HG03045 (cell line): Measurements from ENCODE around the gene IFT43.

Source experiments
- ATAC-seq: cut with Tn5 transposase; IDR thresholded peaks from one replicate; pipeline ENCODE4 v1.9.1; 2021; ENCODE audit warnings: mild to moderate bottlenecking, moderate library complexity; ENCODE audit not compliant: unreplicated experiment

Gene IFT43

DNA sequence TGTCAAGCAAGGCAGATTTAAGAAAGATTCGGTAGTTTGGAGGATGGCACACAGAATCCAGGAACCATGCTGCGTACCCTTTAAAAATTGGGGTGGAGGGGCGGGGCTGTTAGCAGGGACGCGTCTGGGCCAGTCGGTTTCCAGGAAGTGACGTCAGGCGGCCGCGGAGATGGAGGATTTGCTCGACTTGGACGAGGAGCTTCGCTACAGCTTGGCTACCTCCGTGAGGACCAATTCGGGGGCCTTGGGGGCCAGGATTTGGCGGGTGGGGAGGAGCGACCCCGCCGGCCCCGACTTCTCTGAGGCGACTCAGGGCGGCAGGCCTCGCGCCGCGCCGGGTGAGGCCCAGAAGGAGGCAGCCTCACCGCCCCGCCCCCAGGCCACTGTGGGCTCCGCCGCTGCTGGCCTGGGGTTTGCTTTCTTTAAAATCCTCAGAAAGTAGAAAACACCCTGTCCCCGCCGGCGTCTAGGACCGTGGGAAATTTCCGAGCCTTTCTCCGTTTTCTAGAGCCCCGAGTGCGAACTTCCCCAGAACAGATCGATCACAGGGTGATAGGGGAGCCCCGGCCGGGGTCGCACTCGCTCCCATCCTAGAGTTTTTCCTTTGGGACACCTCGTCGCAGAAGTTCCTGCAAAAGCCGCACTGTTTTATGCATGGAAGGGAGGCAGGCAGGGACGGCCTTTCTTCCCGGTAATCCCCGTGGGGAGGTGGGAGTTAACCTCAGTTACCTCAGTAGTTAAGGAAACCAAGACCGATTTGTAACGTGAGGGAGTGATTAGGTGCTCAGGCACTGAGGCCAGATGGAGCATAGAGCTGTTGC is at the start of gene IFT43:
IFT43 (plus strand) TSS at position 146 of the 821 bp plus-strand sequence; CDS start at position 170, 24 bp downstream.
- peak; percentile 66 for ATAC-seq

DNA sequence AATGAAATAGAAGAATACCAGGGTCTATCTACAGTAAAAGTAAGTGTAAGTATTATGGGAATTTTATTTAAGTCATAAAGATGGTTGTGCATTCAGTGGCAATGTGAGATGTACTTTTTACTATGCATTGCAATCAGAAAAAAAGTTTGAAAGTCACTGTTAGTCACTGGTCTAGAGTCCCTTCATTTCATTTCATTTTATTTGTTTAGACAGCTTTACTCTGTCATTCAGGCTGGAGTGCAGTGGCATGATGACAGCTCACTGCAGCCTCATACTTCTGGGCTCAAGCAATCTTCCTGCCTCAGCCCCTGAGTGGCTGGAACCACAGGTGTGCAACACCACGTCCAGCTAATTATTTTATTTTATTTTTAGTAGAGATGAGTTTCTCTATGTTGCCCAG is 46.4 kb upstream of the IFT43 start:
- ATAC-seq, result no peak

DNA sequence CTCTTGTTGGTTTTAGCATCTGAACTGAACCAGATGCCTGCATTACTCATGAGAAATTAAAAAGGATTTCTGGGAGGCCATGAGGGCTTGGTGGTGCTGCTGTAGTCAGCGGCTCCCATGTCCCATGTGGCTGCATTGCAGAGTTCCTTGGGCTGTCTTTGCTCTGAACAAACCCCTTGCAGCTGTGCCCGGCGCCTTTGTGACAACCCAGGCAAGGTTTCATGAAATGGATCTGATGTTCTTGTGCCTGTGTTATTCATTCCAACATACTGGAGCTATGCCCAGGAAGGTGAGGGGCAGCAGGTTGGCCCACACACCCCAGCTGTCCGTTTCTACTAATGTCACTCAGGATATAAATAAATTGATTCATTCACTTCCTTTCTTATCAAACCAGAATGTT is 44.5 kb upstream of the IFT43 start:
- no peak for ATAC-seq

DNA sequence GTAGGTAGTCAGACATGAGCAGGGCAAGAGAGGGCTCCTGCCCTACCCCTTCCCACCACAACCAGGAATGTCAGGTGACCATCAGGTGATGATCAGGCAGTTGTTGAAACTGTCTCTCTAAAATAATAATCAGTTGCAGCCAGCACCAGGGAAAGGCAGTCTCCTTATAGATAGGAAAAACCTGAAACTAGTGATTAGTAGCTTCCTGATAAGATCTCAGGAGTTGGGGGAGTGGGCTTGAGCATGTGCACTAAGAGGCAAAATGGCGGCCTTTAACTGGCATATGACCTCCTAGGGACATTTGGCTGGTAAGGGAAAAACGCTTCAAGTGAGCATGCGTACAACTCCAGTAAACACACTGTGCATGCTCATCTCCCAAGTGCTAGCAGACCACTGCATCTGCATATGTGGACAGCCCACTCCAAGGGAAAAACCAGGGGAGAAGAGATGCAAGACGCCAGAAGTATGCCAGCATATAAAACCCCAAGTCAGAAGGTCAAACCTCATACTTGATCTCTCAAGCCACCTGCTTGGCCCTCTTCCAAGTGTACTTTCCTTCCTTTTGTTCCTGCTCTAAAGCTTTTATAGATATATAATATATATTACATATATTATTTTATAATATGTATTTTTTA is 40.8 kb upstream of the IFT43 start:
- ATAC-seq, result no peak

DNA sequence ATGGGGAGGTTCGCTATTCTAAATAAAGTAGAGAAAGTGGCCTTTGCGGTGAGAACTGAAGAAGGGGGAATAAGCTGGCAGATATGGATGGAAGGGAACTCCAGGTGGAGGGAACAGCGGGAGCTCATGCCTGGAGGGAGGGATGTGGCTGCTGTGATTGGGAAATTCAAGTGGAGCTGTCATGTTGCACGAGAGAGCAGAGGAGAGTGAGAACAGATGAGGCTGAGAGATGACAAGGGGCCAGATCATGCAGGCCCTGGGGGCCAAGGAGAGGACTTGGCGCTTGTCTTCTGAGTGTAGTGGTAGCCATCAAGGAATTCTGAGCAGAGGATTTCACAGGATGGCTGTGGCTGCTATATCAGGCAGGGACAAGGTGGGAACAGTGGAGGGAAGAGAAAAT is 38.8 kb upstream of the IFT43 start:
- no peak for ATAC-seq

DNA sequence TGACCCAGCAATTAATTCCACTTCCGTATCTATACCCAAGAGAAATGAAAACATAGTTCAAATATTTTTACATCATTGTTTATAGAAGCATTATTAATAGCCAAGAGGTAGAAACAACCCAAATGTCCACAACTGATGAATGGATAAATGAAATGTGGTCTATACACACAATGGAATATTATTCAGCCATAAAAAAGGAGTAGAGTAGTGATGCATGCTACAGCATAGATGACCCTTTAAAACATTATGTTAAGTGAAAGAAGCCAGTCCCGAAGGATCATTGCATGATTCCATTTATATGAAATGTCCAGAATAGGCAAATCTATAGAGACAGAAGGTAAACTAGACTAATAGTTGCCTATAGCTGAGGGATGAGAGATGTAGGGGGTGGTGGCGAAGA is 33.1 kb upstream of the IFT43 start:
- no peak for ATAC-seq

DNA sequence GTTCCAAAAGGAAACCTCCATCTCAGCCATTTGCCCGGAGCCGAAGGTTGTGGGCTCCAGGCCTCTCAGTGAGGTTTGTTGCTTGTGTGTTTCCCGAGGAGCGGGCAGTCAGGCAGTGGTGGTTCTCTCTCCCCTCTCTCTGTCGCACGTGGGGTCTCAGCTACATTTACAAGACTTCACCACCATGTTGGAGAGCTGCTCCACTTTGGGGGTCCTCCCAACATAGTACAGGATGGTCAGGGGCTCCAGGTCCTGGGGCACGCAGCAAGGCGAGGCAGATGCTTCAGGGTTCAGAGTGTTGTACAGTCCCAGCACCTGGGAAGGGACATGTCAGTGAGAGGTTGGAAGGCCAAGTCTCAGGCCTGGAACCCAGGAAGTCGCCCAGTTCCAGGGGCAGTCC is 26.5 kb upstream of the IFT43 start:
- ATAC-seq, result no peak

DNA sequence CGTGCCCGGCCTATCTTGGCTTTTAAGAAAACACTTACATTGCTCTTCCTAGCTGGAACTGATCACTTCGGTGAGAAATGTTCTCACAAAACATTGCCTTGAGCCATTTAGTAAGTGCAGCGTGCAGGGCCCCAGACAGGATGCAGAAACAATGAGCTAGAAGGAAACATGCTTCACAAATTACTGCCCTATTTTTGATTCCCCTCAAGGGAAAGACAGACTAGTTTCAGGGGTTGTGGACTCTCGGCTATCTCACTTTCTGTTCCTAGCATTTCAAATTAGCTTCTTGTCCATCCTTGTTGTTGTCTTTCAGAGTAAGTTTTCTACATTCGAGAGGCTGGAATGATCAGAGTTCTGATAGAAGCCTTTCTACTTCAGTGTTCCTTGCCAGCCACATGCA is 25.3 kb upstream of the IFT43 start:
- ATAC-seq, result no peak

DNA sequence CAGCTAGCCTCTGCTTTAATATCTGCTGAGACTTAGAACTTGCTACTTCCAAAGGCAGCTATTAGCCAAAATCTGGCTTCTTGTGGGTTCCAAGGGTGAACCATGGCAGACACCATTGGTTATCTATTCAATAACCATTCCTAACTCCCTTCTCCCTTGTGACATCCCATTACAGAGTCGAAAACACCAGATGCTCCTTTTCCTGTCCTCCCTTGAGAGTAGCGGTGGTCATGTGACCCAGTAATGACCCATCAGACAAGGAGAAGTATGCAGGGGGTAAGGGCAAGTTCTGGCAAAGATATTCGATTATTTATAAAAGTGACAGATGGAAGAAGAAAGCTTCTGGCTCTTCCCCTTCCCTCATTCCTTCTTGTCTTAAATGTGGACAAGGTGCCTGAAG is 23.9 kb upstream of the IFT43 start:
- no peak for ATAC-seq

DNA sequence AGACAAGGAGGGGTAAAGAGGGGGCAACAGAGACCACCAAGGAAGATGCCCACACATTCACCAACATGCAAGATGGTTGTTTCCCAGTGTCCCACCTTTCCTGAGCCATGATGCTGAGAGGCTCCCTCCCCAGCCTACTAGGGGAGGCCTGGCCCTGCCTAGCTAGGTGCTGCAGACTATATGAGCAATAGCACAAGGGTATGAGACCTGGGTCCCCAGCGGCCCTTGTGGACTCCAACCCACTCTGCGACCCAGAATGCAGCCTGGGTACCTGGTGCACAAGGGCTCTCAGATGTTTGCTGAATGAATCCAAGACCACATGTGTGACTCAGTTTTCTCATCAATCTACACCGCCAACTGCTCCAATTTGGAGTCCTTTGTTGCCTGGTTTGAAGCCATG is 17.7 kb upstream of the IFT43 start:
- ATAC-seq, result no peak

DNA sequence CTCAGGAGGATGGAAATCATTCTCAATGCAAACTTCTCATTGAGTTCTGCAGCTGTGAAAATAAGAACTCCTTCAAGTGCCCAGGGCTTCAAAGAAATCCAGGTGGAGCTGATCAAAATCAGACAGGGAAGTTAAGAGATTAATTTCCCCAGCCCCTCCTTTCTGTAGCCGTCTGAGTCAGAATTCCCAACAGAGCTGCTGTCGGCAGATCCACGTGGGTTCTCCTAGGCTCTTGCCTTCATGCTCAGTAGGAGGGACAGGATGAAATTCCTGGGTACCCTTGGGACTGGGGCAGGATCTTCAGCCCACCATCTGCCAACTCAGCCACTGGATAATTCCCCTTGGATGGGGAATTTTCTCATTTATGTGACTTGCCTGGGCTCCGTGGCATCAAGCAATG is 17.1 kb upstream of the IFT43 start:
- ATAC-seq, result no peak

DNA sequence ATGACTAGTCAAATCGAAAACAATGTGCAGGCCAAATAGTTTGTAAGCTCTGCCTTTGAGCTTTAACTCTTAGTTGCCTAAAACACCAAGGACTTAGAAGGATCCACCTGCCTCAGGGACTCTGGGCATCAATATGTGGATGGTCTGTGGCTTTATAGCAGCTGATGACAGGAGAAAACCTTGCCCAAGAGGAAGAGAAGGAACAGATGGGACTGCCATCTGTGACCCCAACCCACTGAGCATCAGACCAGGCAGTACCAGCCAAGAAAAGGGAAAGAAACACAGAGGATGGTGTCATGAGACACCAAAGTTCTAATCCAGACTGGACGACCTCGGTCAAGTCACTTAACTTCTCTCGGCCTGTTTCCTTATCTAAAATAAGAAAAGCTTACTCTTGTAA is 16.4 kb upstream of the IFT43 start:
- ATAC-seq, result no peak

DNA sequence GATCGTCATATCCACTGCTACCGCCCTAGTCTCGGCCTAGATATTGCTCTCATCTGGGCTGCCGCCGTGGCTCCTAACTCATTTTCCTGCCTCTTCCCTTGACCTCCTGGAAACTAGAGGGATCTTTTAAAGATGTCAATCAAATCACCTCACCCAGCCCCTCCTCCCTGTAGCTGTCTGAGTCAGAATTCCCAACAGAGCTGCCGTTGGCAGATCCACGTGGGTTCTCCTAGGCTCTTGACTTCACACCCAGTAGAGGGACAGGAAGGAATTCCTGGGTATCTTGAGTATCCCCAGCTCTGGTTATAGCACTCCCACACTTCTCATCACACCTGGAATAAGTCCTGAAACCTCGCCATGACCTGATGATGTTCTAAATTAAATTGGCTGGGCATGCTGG is 15.7 kb upstream of the IFT43 start:
- ATAC-seq, result no peak

DNA sequence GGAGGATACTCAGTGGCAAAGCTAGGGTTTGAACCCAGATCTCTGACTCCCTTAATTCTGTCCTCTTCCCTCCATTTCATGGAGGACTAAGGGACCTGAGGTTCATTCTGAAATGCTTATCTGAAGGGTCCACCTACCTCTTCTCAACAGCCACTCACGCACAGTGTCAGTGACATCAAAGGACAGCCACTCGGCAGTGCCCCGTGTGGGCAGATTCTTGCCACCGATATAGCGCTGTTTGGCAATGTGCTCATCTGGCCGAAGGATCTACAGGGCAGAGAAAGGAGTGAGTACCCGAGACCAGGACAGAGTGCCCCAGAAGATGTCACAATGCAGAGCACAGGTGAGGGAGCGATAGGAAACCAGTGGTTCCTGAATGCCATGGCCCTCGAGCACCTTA is 14.6 kb upstream of the IFT43 start:
- no peak for ATAC-seq

DNA sequence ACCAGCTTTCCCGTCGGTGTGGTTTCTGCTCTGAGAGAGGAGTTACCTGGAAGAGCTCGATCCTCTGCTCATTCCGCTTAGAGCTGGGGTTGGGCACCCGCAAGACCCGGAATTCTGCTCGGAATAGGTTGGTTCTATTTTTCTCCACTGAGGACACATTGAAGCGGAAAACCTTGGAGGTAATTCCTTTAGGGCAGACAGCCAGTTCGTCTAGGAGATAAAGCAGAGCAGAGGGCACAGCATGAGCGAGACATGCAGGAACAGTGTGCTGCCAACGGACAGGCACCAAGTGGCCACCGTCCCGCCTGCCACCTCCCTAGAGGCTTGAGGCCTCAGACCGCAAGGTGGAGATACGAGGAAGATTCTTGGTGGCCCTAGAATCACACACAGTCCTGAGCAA is 14.1 kb upstream of the IFT43 start:
- ATAC-seq, result no peak

DNA sequence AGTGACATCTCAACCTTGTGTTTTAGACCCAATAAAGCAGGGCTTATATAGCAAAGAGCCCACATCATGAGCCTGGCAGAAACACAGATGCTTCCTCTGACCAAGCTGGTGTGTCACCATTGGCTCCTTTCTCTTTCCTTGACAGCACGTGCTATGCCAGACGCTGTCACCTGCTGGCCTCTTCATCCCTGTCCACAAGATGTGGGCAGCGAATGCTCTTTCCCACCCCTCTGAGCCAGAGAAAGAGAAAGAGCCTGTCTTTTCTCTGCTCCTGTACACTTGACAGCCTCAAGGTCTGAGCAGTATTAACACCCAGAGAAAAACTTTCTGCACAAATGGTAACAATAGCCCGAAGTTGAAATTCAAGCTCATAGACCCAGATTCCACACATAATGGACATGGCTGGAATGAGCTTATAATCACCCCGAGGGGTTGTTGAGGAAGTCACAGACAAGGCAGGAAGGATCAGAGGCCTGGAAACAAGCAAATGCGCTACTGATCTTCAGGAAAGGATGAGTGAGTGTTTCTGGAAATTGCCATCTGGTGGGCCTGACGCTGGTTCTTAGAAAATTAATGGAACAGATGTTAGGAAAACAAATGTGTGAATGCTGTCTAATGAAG is 12.7 kb upstream of the IFT43 start:
- no peak for ATAC-seq

DNA sequence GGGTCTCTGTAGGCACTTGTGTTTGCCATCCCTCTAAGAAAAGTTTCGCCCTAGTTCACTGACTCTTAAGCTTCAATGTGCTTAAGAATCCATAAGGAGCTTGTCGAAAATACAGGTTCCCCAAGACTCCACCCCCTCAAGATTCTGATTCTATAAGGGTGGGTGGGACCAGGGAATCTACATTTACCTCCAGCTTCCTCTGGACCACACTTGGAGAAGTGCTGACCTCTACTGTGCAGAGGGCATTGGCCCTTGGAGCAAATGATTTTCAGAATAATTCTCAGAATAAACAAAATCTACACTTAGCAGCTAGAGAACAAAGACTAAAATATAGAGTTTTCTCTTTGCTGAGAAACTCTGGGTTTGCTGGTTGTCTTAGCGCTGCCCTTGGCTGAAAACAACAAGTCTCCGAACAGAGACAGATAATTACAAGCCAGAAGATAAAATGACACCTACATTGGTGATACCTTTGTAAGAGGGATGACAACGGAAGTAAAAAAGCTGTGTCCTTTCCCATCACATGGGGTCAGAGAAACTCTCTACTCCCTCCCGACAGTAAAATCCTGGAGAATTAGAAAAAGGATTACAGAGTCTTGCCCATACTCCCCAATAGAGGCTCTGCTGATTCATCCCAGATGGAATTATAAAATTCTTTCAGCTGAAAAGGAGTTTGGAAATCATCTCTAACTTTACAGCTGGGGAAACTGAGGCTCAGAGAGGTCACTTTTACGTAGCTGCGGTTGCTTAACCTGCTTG is 8.6 kb upstream of the IFT43 start:
- ATAC-seq, result no peak

DNA sequence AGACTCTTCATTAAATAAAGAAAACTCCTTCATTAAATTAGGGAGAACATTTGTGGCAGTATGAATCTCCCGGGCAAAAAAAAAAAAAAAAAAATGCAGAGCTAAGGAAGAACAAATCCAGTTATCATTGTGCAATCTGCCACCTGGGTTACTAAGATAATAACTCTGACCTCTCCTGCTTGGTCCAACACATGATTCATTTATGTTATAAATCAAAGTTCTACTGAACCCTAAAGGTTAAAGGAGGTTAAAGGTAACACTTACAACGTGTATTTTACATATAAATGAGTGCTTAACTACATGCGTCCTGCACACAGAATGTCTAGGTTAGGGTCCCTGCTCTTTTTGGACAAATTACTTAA is 8.0 kb upstream of the IFT43 start:
- ATAC-seq, result no peak

DNA sequence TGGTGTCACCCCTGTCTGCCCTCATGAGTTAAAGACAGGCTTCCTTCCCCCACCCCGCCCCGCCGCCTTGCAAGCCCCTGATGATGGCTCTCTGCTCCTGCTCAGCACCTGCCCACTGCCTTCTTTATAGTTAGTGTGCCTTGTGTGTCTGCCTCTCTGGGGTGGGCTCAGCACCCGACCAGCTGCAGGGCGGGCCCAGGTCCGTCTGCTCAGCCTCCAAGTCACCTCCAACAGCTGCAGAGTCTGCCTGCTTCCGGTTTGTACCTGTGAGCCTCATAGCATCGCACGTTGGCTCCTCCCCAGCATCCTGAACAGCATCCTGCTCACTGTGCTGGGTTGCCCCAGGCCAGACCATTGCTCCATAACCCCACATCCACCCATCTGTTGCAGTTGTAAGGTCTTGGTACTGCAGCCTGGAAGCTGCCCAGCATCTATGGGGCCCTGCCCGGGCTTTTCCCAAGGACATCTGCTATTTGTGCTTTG is 7.3 kb upstream of the IFT43 start:
- ATAC-seq, result no peak

DNA sequence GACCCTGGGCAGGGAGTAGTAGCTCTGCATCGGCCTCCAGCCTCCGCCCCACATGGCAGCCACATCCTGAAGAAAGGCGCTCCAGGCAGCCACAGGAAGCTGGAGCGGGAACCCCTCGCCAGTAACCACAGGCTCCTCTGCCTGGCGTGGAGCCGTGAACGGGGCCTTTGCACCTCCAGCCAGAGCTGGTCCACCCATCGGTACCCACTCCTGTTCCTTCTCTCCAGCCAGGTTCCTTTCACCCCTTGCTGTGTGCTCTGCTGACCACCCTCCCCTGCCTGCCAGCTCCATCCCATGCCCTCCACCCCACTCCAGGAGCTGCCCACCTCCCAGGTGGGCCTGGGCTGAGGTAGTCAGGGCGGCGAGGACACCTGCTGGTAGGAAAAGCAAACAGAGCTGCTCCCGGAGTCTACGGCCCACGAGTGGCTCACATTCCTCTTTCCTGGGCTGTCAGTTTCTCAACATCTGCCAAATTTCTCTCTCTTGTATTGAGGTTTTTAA is 6.4 kb upstream of the IFT43 start:
- ATAC-seq, result no peak
